HL-60 (cell line): Measurements from ENCODE around the gene EGLN3.

Source experiments
- CTCF ChIP-seq: IDR thresholded peaks from one replicate; pipeline ENCODE4 v1.5.1; 2011; ENCODE audit warnings: low read length, control low read depth, inconsistent platforms; ENCODE audit not compliant: insufficient read depth
- REST ChIP-seq: IDR thresholded peaks from 2 replicates; pipeline ENCODE4 v1.6.1; 2012; ENCODE audit warnings: low read depth; ENCODE audit not compliant: insufficient replicate concordance

- TF ChIP-seq CTCF (no peak), REST (no peak)
These were observed 32.6 kb downstream of the EGLN3 start for GRCh38 chr14:33918256-33918655.
